Stromal cell of bone marrow (primary cell): ENCODE results near the gene LINGO1.

Experiments
- DNase-seq: peaks from one replicate; pipeline ENCODE4 v3.0.0-alpha.2; 2012; ENCODE audit warnings: low read depth

LINGO1 gene

DNA sequence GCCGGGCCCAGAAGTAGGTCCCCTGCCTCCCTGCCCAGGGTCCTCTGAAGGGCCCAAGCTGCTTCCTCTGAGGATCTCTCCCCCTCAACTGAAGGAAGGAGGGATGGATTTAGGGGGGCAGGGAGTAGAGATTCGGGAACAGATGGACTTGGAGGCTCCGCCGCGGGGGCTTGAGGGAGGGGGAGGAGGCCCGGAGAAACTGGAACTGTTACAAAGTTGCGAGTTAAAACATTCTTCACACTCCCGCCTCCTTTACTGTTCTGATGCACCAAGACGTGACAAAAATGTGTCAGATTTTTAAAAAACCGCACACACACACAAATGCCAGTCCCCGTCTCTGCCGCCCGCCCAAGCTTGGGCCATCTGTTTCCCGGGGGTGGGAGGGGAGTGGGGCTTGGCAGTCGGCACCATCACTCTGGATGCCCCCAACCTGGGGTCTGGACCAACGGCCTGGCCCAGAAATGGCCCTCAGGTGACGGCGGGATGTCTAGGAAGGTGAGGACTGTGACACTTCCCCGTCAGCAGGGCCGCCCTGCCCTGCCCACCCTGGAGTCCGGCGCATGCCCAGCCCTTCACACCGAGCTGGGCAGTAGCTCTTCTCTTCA is 25.0 kb upstream of the LINGO1 start:
- DNase-seq: no peak

DNA sequence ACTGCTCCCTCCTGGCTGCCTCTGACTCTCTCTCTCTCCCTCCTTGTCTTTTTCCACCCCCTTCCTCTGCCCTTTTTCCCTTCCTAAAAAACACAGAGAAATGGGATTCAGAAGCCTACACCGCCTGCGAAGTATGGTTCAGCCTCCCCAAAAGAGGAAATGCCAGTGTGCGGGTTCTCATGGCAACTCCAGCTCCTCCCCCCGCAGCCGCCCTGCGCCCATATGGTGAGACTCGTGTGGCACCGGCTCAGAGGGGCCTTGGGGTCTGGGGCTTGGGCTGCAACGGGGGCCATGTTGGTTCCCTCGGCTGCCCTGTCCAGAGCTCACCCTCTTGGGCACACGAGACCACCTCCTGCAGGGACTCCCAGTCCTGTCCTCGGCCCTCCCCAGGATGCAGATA is 23.6 kb upstream of the LINGO1 start:
- no peak for DNase-seq

DNA sequence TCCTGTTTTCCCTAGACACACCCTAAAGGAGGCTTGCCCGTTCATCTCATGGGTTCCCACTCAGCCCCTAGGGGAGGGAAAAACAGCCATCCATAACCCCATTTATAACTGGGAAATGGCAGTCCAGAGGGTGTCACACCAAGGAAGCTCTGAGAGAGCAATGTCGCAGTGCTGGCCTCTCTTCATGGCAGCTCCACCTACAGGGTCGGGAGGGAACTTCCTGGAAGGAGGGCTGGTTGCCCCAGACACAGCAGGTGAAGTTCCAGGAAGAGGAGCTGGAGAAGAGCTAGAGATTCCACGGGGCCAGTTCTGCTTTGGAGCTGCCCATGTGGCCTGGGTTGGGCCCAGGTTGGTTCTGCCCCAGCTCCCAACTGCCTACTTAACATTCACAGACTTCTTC is 22.3 kb upstream of the LINGO1 start:
- DNase-seq: no peak

DNA sequence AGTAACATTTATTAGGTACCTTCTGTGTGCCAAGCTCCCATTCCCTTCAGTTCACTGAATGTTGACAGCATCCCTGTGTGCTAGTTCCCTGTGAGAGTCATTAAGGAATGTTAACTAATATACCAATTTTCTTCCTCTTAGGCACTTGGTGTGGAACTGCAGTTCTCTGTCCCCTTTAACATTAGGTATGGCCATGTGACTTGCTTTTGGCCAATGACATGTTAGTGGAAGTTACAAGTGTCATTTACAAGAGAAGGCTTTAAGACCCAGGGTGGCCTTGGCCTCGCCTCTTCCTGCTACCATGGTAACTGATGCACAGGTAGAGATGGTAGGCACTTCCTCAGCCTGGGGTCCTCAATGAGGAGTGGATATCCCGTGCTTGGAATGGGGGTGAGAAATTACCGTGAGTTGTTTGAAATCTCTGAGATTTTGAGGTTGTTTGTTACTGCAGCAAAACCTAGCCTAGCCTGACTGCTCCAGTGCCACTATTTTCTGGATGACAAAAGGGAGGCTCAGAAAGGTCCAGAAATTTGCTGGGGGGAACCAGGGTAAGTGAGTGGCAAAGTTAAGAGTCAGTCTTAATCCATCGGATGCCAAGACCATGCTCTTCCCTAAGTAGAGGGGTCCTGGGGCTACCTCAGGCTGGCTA is 21.2 kb upstream of the LINGO1 start:
- DNase-seq: no peak

DNA sequence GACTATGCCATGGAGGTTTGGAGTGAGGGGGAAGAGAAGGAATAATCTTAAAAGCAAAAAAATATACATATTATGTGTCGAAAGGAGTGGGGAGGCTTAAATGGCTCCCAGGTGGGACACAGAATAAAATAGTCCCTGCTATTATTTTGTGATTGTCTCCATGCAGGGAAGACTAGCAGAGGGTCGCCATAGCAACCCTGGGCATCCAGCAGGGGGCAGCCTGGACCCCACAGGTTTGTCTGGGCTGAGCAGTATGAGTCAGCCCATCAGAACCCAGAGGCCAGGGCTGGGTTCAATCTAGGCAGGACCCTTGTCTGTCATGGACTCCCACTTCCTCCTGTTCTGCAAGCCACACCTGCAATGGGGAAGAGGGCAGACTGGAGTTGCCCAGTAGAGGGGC is 17.6 kb upstream of the LINGO1 start:
- no peak for DNase-seq

DNA sequence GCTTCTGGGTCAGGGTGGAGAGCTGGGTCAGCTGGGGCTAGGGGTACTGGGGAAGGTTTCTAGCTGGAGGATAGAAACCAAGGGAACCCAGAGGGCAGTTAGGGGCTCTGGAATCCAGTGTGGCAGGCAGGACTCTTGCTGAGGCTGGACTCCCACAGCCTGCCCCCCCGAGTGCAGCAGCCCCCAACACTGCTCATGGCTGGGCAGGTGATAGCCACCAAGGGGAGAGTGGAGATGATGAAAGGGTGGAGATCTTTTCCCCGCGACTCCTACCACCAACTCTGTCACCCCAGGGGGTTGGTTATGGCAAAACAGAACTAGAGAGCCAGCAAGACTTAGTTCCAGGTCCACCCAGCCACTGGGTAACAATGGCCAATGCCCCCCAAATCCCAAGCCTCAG is 16.9 kb upstream of the LINGO1 start:
- no peak for DNase-seq

DNA sequence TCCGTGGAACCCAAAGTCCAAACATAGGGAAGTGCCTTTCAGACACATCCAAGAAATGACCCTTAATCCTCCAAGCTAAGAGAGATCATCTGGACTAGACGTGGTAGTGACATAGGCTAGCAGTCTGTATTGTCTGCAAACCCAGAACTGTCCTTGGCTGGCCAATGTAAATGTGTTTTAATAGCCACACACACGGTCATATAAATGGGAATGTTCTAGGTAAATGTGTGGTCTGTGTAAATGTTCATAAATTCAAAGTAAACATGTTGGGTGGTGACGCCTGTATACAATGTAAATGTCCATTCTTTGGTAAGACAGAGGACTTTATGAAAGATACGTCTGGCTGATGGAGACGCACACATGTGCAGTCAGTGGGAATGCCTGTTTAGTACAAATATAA is 16.3 kb upstream of the LINGO1 start:
- no peak for DNase-seq

DNA sequence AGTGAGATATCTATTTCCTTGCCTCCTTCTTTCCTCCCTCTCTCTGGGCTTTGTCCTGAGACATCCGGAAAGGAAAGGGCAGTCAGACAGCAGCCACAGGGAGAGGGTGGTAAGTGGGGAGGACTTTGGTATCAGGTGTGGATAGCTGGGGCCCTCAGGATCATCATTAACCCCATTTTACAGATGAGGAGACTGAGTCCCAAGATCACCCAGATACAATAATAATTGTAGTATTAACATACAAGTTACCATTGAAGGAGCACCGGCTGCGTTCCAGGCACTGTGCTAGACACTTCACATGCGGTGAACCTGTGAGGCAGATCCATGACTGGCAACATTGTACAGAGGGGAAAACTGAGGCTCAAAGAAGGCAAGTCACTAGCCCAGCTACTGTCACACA is 15.2 kb upstream of the LINGO1 start:
- no peak for DNase-seq

DNA sequence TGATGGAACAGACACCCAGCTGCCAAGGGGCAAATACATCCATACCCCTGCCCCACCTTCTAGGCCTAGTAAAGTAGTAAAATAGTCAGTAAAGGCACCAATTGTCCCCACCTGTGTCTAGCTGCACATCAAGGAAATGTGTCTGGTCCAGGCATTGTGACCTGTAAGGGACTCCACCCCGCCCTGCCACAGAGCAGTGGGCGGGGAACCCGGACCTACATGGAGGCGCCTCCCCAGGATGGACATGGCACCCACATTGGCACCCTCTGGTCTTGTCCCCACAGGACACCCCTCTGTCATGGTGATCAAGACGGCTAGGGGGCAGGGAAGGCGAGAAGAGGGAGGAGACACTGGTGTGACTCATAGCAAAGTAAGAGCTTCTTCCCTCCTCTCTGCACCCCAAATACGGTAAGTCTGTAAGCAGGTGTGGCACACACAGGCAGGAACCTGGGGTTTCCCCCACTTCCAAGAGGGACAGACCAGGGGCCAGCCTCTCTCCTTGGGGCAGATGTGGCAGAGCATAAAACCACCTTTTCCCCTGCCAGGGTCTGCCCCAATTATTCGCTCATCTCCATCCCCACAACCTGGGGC is 13.5 kb upstream of the LINGO1 start:
- no peak for DNase-seq

DNA sequence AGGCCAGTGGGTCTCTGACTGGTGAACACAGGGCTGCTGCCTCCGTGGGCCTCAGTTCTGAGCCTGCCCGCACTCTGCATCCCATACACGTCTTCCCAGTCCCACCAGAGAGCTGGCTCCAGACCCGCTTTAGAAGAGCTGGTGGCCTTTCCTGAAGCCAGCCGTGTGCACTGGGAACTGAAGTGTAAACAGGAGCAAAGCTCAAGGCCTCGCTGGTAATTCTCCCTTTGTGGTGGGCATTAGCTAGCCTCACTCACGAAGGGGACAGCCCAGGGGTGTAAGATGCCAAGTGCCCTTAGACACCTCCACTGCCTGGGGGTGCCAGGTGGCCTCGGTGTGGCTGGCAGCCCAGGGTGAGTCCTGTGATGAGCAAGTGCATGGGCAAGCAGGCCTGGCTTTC is 12.9 kb upstream of the LINGO1 start:
- DNase-seq: no peak

DNA sequence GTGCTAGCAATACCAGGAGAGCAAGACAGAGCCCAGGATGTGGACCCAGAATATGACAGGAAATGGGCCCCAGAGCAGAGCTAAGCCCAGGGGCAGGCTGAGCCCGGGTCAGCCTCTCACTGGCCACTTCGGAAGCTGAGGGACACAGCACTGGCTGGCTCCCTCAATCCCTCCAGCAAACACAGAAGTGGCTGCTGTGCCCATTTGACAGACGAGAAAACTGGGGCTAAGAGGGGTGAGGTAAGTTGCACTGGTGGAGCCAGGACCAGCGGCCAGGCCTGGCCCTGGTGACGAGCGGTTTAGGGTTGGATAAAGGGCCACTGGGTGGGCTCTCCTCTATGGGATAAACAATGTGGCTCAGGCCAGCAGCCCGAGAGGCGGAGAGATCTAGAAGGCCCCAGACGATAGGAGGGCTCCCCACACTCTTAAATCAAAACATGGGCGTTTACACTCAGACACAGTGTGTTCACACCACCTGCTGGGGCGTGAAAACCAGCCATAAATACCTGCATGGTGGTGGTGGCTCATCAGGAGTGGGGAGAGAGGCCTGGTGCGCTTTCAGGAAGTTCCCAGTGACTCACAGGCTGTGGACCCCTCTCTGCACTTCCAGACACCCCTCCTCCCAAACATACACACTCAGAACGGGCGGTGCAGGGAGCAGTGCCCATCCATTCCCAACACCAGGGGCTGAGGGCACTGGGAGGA is 12.0 kb upstream of the LINGO1 start:
- no peak for DNase-seq

DNA sequence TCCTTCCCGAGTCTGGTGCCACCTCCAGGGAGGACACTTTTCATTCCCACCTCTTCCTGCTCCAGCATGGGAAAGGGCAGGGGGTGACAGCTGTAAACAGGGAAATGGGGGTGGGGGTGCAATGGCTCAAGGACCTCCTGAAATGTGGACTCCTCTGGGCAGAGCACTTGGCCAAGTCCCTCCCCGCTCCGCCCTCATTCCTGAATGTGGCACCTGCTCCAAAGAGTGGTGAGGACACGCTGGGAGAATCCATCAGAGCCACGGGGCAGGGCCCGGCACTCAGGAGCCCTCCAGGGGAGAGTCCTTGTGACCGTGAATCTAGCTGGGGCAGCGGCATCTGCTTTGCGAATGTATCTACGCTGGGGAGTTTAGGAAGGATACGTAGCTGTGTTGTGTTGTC is 11.1 kb upstream of the LINGO1 start:
- no peak for DNase-seq

DNA sequence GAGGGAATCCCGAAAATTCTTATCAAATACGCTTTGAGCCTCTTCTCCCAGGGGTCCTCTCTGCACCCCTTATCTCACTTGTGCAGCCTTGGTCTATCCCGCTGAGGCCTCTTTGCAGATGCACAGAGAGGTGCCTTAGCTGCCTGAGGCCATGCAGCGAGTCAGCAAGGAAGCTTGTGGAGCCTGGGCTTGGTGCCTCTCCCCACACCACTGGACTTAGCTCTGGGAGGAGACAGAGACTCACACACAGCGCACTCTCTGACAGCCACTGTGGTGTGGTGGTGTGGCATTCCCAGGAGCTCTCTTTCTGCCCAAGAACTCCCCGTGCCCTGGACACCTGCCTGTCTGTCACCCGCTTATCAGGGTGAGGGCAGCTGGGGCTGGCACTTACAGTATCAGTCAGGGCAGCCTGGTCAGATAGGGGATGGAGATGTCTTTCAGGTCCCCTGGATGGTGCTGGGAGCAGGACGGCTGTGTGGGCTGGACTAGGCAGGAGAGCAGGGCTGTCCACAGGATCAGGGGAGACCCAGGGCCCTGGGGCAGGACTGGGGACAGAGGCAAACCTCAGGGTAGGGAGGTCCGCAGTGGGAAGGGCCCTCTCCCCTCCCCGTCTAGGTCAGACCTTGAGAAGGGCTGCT is 10.2 kb upstream of the LINGO1 start:
- DNase-seq: no peak

DNA sequence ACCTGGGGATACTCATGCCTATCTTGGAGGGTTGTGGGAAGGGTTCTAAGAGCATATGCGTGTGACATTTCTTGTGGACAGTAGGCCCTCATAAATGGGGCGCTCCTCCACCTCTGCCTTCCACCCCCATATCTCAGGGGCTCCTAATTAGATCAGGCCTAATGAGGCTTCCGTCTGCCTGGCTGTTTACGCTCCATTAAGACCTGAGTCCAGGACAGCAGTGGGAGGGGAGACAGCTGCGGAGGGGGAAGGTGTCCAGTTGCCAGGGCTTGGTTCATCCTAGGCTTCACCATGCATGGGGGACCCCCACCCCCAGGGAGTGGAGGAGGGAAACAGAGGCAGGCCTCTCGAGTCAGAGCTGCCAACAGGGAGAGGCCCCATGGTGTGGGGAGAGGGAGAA is 9.3 kb upstream of the LINGO1 start:
- DNase-seq: no peak

DNA sequence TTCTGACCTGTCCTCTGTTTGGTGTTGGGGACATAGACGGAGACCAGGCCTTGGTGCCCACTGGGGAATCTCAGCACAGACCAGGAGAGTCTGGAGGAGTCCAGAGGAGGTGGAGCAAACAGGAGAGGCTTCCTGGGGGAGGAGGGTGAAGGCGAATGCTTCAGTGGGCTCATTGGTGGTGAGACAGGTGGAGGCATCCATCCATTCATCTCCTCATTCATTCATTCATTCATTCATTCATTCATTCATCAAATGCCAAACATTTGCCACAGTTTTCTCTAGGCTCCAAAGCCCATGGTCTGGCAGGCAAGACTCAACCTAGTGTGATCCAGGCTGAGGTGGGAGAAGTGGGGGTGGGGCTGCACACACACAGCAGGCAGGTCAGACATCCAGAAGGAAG is 7.9 kb upstream of the LINGO1 start:
- DNase-seq: no peak

DNA sequence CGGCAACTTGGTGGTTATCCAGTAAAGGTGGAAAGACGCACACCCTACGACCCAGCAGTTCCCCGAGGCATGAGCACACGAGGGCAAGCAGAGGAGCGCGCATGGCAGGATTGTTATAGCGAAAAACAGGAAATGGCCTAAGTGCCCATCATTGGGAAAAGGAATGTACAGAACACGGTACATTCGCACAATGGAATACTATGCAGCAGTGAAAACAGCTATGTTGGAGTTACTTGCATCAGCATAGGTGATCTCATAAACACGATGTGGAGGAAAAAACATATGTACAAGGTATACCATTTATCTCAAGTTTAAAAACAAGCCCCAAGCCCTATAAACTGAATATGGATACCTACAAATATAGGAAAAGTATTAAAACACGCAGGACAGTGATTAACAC is 6.7 kb upstream of the LINGO1 start:
- no peak for DNase-seq

DNA sequence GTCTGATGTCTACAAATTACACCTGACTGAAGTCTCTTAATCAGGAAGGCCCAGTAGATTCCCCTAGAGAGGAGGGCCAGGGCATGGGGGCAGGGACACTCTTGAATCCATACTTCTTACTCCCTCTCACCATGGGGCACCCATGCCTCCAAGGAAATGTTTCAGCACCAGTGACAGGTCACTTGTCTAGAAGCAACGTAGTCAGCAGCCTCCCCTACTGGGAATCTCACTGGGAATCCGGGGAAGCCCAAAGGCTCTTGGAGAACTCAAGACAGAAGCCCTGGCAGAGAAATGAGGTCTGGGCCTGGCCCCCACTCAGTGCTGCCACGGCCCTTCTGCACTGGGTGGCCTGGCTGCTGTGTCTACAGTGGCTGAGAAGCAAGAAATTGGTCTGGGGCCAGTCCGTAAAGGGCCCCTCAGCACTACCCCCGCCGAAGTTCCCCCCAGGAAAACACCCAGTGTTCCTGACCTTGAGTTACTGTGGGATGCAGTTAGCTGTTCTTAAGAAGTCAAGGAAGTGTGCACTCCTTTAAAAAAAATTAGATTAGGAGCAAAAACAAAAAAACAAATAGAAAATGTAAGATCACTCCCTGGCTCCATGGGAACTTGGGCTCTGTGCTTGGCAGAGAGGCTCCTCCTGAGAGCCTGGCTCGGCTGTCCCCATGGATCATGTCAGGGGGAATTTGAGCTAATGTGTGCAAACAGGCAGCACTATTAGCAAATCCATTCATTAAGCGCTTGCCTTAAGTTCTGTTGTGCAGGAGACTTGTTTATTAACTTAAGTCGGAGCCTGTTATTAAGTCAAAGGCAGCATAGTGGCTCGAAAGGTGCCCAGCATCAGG is 5.4 kb upstream of the LINGO1 start:
- DNase-seq: no peak

DNA sequence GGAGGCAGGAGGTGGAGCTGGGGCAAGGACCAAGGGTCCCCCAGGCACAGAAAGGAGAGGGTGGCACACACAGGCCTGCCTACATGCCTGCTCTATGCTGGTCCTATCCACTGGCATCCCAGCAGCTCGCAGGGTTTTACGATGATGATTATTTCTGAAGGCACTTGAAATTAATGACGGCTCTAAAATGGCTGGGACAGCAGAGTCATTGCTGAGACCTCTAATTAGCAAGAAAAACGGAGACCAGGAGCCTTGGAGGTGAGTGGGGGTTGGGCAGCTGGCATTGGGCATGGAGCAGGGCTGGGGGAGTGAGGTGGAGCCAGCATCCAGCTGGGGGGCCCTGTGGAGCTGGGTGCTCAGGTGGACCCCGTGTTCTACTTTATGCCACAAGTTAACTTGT is 3.5 kb upstream of the LINGO1 start:
- no peak for DNase-seq

DNA sequence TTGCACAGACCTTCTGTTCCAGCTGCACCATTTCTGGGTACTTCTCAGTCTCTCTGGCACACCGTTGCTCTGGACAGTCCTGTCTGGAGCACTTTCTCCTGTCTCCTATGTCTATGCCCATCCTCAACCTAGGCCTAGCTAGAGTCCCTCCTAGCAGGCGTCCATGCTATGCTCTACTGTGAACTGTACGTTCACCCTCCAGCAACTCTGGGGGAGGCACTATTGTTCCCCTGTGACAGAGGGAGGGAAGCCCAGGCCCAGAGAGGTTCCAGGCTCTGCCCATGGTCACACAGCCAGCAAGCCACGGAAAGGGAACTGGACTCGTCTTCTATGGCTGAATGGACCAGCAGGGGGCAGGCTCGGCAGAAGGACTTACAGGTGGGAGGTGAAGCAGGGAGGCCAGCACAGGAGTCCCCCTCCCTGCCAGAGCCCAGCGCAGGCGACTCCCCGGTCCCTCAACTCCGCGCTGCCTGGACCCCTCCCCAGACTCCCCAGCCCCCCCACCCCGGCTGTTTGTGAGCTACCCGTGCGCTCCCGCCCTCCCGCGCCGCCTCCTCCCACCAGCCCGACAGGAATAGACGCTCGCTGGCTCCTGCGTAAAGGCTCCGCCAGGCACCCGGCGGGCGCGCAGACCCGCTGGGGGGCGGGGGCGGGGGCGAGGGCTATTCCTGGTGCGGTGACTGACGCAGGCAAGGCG is 1.7 kb upstream of the LINGO1 start:
- DNase-seq: peak; percentile 13

DNA sequence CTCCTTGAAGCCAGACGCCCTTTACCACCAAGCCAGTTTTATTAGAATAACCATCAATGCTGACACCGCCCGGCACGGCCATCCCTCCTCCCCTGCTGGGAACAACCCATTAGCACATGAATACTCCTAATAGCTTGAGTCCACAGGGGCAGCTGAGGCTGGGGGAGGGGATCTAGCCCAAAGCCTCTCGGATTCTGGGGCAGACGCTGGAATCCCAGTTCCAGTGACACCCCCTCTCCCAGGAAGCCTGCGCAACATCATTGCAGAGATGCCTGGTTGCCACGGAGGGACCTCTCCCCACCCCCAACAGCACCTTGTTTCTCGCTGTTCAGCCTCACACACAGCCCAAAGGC is 1.2 kb upstream of the LINGO1 start:
- no peak for DNase-seq

DNA sequence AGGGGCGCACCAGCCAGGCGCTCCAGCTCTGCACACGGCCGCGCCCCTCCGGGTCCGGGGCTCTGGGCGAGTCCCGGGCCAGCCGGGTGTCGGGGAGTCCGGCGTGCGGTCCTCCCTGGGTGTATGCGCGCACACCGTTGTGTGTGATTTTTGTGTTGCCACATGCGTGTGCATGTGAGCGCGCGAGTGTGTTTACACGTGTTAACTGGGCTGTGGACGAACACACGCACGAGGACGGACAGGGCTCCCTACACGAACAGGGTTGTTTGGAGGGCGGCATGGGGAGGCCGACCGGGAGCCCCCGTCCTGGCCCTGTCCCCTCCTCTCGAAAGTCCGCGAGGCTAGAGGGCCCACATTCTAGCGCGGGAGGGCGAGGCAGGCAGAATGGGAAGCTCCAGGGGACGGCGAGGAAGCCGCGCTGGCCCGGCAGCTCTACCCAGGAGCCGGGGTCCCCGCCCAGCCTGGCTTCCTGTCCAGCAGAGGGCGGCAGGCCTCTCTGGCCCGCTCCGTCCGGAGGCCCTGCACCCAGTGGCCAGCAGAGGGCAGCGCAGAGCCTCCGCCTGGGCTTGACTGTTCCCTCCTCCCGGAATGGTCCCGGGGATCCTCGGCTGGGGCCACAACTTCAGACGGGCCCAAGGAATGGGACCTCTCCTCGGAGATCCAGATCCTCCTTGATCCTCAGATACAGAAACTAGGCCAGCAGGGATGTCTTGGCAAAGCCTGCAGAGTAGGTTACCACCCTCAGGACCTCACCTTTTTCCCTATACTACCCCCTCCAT is 611 bp upstream of the LINGO1 start:
- peak; percentile 59 for DNase-seq
